Measurements from ENCODE around the gene PI4KA. TPM values are rescaled to one million over a fixed set of nuclear protein-coding genes. Genes with fewer than 3 reads are reported as not detected.
"Not testable (repeated sequence)": the region's sequence is repeated elsewhere in the genome, so short reads cannot be mapped to it uniquely, and the experiment has no call there.

Gene PI4KA
- total RNA-seq, 2 donors from 2014 or later, result 68.3 to 97.6 TPM

- Mint-ChIP-seq H3K9me3 (no peaks in the 10 kb centered on the region), H3K36me3 (no peaks in the 10 kb centered on the region), H3K27ac (no peak overlapping the region)
- no peak for DNase-seq (ENCODE audit: low spot score in 2 of 2)
- no peak for ATAC-seq
Measured at GRCh38 chr22:20671409-20672081, 187.1 kb downstream of the PI4KA start.

GRCh38 chr22:20670457-20671261, 188.0 kb downstream of the PI4KA start:
- DNase-seq (ENCODE audit: low spot score in 2 of 2); ATAC-seq; H3K27ac Mint-ChIP-seq; H3K36me3 Mint-ChIP-seq; H3K9me3 Mint-ChIP-seq: not testable (repeated sequence)

GRCh38 chr22:20669884-20670283, 188.7 kb downstream of the PI4KA start:
- H3K36me3 Mint-ChIP-seq; H3K9me3 Mint-ChIP-seq; ATAC-seq; H3K27ac Mint-ChIP-seq; DNase-seq (ENCODE audit: low spot score in 2 of 2): not testable (repeated sequence)

- DNase-seq (ENCODE audit: low spot score in 2 of 2); ATAC-seq; H3K9me3 Mint-ChIP-seq: not testable (repeated sequence)
Measured at GRCh38 chr22:20669471-20669870, 189.1 kb downstream of the PI4KA start.

GRCh38 chr22:20668769-20669168, 189.8 kb downstream of the PI4KA start:
- H3K36me3 Mint-ChIP-seq; ATAC-seq; H3K9me3 Mint-ChIP-seq; DNase-seq (ENCODE audit: low spot score in 2 of 2); H3K27ac Mint-ChIP-seq: not testable (repeated sequence)

More at GRCh38 chr22:20669471-20669870, 189.1 kb downstream of the PI4KA start:
- H3K36me3 Mint-ChIP-seq, H3K27ac Mint-ChIP-seq: not testable (repeated sequence)

- not testable (repeated sequence) for ATAC-seq; H3K36me3 Mint-ChIP-seq; H3K9me3 Mint-ChIP-seq; H3K27ac Mint-ChIP-seq; DNase-seq (ENCODE audit: low spot score in 2 of 2)
Measured at GRCh38 chr22:20668226-20668625, 190.4 kb downstream of the PI4KA start.

GRCh38 chr22:20667548-20667947, 191.1 kb downstream of the PI4KA start:
- not testable (repeated sequence) for H3K27ac Mint-ChIP-seq; H3K9me3 Mint-ChIP-seq; DNase-seq (ENCODE audit: low spot score in 2 of 2); ATAC-seq; H3K36me3 Mint-ChIP-seq

- ATAC-seq (no peak), DNase-seq (ENCODE audit: low spot score in 2 of 2) (no peak)
- Mint-ChIP-seq H3K27ac (no peak overlapping the region), H3K36me3 (peaks cover 7 to 10% of the 10 kb centered on the region in 2 donors), H3K9me3 (peaks cover 8% of the 10 kb centered on the region in 2 donors)
Measured at GRCh38 chr22:20666560-20666959, 192.1 kb downstream of the PI4KA start.

- no peak overlapping the region for H3K27ac Mint-ChIP-seq
- DNase-seq (ENCODE audit: low spot score in 2 of 2) (no peak), ATAC-seq (no peak)
- peaks cover 7 to 10% of the 10 kb centered on the region in 2 donors for H3K36me3 Mint-ChIP-seq
- H3K9me3 Mint-ChIP-seq, result peaks cover 8% of the 10 kb centered on the region in 2 donors
Measured at GRCh38 chr22:20664594-20664959, 194.0 kb downstream of the PI4KA start.

GRCh38 chr22:20663941-20664593, 194.5 kb downstream of the PI4KA start:
- DNase-seq (ENCODE audit: low spot score in 2 of 2) (no peak), ATAC-seq (no peak)
- Mint-ChIP-seq H3K27ac (no peak overlapping the region), H3K36me3 (peaks cover 7 to 10% of the 10 kb centered on the region in 2 donors), H3K9me3 (peaks cover 8% of the 10 kb centered on the region in 2 donors)

- Mint-ChIP-seq H3K9me3 (peaks cover 8% of the 10 kb centered on the region in 2 donors), H3K36me3 (peaks cover 7 to 10% of the 10 kb centered on the region in 2 donors), H3K27ac (no peak overlapping the region)
- ATAC-seq, result no peak
- no peak for DNase-seq (ENCODE audit: low spot score in 2 of 2)
Measured at GRCh38 chr22:20663137-20663828, 195.3 kb downstream of the PI4KA start.

GRCh38 chr22:20662524-20663036, 196.0 kb downstream of the PI4KA start:
- H3K36me3 Mint-ChIP-seq; ATAC-seq; H3K9me3 Mint-ChIP-seq; DNase-seq (ENCODE audit: low spot score in 2 of 2); H3K27ac Mint-ChIP-seq: not testable (repeated sequence)

- ATAC-seq (no peak), DNase-seq (ENCODE audit: low spot score in 2 of 2) (no peak)
- peaks cover 7 to 10% of the 10 kb centered on the region in 2 donors for H3K36me3 Mint-ChIP-seq
- H3K27ac Mint-ChIP-seq, result no peak overlapping the region
- peaks cover 8% of the 10 kb centered on the region in 2 donors for H3K9me3 Mint-ChIP-seq
Measured at GRCh38 chr22:20661473-20661872, 197.1 kb downstream of the PI4KA start.

GRCh38 chr22:20660441-20661054, 198.1 kb downstream of the PI4KA start:
- DNase-seq (ENCODE audit: low spot score in 2 of 2) (no peak), ATAC-seq (no peak)
- Mint-ChIP-seq H3K9me3 (peaks cover 8% of the 10 kb centered on the region in 2 donors), H3K36me3 (peaks cover 7 to 10% of the 10 kb centered on the region in 2 donors), H3K27ac (no peak overlapping the region)

- H3K9me3 Mint-ChIP-seq, result peaks cover 8% of the 10 kb centered on the region in 2 donors
- H3K36me3 Mint-ChIP-seq, result peaks cover 7 to 10% of the 10 kb centered on the region in 2 donors
- ATAC-seq, result no peak
- H3K27ac Mint-ChIP-seq, result no peak overlapping the region
- no peak for DNase-seq (ENCODE audit: low spot score in 2 of 2)
Measured at GRCh38 chr22:20659920-20660319, 198.7 kb downstream of the PI4KA start.

GRCh38 chr22:20659258-20659657, 199.4 kb downstream of the PI4KA start:
- DNase-seq (ENCODE audit: low spot score in 2 of 2) (no peak), ATAC-seq (no peak)
- no peak overlapping the region for H3K27ac Mint-ChIP-seq
- peaks cover 7 to 10% of the 10 kb centered on the region in 2 donors for H3K36me3 Mint-ChIP-seq
- H3K9me3 Mint-ChIP-seq, result peaks cover 8% of the 10 kb centered on the region in 2 donors

Data from activated naive CD4-positive, alpha-beta T cell treated with anti-CD3 and anti-CD28 coated beads, Interleukin-2, amount 50 U/mL, for 72 hours (primary cell).